Measurements from ENCODE around the gene SLC25A45.
A peak's percentile ranks its signal among the peaks of the same experiment; 100 is the strongest.

SLC25A45 gene

GRCh38 chr11:65381716-65382032 lies 772 bp downstream of the SLC25A45 start:
- no peak for TF ChIP-seq CTCF (IDR thresholded peaks at IDR 0.05; ENCODE audit: insufficient read depth, low read length, poor library complexity, severe bottlenecking)
- DNase-seq (ENCODE audit: extremely low read depth, insufficient read length): no peak
- Histone ChIP-seq H3K27me3 (replicated peaks; ENCODE audit: control insufficient read depth, insufficient read depth, low read length) (no peaks in the 10 kb centered on the region), H3K4me3 (replicated peaks; ENCODE audit: low read depth, low read length) (peak overlapping the region; percentile 76), H3K36me3 (ENCODE audit: control insufficient read depth, insufficient read depth, low read length) (peaks cover 10% of the 10 kb centered on the region)

- H3K27me3 ChIP-seq (replicated peaks; ENCODE audit: control insufficient read depth, insufficient read depth, low read length): no peaks in the 10 kb centered on the region
- H3K36me3 ChIP-seq (ENCODE audit: control insufficient read depth, insufficient read depth, low read length): peaks cover 11% of the 10 kb centered on the region
- DNase-seq (ENCODE audit: extremely low read depth, insufficient read length): no peak
- peak overlapping the region; percentile 76 for H3K4me3 ChIP-seq (replicated peaks; ENCODE audit: low read depth, low read length)
- no peak for TF ChIP-seq CTCF (IDR thresholded peaks at IDR 0.05; ENCODE audit: insufficient read depth, low read length, poor library complexity, severe bottlenecking)
Observed at GRCh38 chr11:65380460-65381119, 1.9 kb downstream of the SLC25A45 start.

- Histone ChIP-seq H3K4me3 (replicated peaks; ENCODE audit: low read depth, low read length) (no peak overlapping the region), H3K36me3 (ENCODE audit: control insufficient read depth, insufficient read depth, low read length) (peaks cover 11% of the 10 kb centered on the region), H3K27me3 (replicated peaks; ENCODE audit: control insufficient read depth, insufficient read depth, low read length) (no peaks in the 10 kb centered on the region)
- DNase-seq (ENCODE audit: extremely low read depth, insufficient read length): no peak
- TF ChIP-seq CTCF (IDR thresholded peaks at IDR 0.05; ENCODE audit: insufficient read depth, low read length, poor library complexity, severe bottlenecking): no peak
Observed at GRCh38 chr11:65379698-65380459, 2.6 kb downstream of the SLC25A45 start.

- no peak for DNase-seq (ENCODE audit: extremely low read depth, insufficient read length)
- Histone ChIP-seq H3K4me3 (replicated peaks; ENCODE audit: low read depth, low read length) (no peak overlapping the region), H3K27me3 (replicated peaks; ENCODE audit: control insufficient read depth, insufficient read depth, low read length) (no peaks in the 10 kb centered on the region), H3K36me3 (ENCODE audit: control insufficient read depth, insufficient read depth, low read length) (peaks cover 11% of the 10 kb centered on the region)
- TF ChIP-seq CTCF (IDR thresholded peaks at IDR 0.05; ENCODE audit: insufficient read depth, low read length, poor library complexity, severe bottlenecking): no peak
Observed at GRCh38 chr11:65378928-65379638, 3.4 kb downstream of the SLC25A45 start.

- DNase-seq (ENCODE audit: extremely low read depth, insufficient read length): no peak
- no peak overlapping the region for H3K4me3 ChIP-seq (replicated peaks; ENCODE audit: low read depth, low read length)
- no peaks in the 10 kb centered on the region for H3K27me3 ChIP-seq (replicated peaks; ENCODE audit: control insufficient read depth, insufficient read depth, low read length)
- H3K36me3 ChIP-seq (ENCODE audit: control insufficient read depth, insufficient read depth, low read length): peaks cover 11% of the 10 kb centered on the region
- no peak for TF ChIP-seq CTCF (IDR thresholded peaks at IDR 0.05; ENCODE audit: insufficient read depth, low read length, poor library complexity, severe bottlenecking)
Observed at GRCh38 chr11:65378208-65378927, 4.1 kb downstream of the SLC25A45 start.

All from GM06990 (cell line).